H1 (cell line): ENCODE results near the gene SNED1. TPM values are rescaled to one million over a fixed set of nuclear protein-coding genes. Genes with fewer than 3 reads are reported as not detected.

Experiments used
- CTCF ChIA-PET: fragments of 300-600 bp; sonication (Branson Sonifier 250); formaldehyde crosslinking; loops from one replicate; lab custom pipeline; 2021; ENCODE audit not compliant: partially characterized antibody; lab: Charles Lee
- POLR2A ChIA-PET: fragments of 300-600 bp; sonication (Branson Sonifier 250); formaldehyde crosslinking; loops from one replicate; lab custom pipeline; 2021; ENCODE audit warnings: inconsistent platforms; ENCODE audit not compliant: partially characterized antibody; lab: Charles Lee
- DNase-seq, 2 experiments: peaks; one replicate each; pipeline versions ENCODE4 v3.0.0 to v3.0.0-alpha.2; 2010 to 2022; ENCODE audit warnings: low spot score in 2 of 2, low read depth in 1 of 2, mixed read lengths in 1 of 2
- FAIRE-seq: peaks from 2 replicates; lab custom pipeline; 2011; peaks lifted over from hg19 to GRCh38; lab: Jason Lieb, UNC
- H2AFZ ChIP-seq: 2 replicates; pipeline ENCODE4 v1.8.1; 2012; ENCODE audit warnings: low read length, inconsistent platforms
- H2AK5ac ChIP-seq: 2 replicates; pipeline ENCODE4 v1.6.1; 2013; ENCODE audit warnings: low read depth, low read length
- H2BK120ac ChIP-seq: replicated peaks from 2 replicates; pipeline ENCODE3; 2013; ENCODE audit warnings: low read depth, low read length, inconsistent platforms
- H2BK12ac ChIP-seq: 2 replicates; pipeline ENCODE4 v1.6.1; 2013; ENCODE audit warnings: low read depth, low read length
- H2BK15ac ChIP-seq: 2 replicates; pipeline ENCODE4 v1.6.1; 2013; ENCODE audit warnings: low read length
- H2BK20ac ChIP-seq: 2 replicates; pipeline ENCODE4 v1.6.1; 2013; ENCODE audit warnings: low read length
- H2BK5ac ChIP-seq: 2 replicates; pipeline ENCODE4 v1.6.1; 2013; ENCODE audit warnings: low read depth, low read length
- H3K14ac ChIP-seq: 2 replicates; pipeline ENCODE4 v1.6.1; 2013; ENCODE audit warnings: inconsistent platforms; ENCODE audit not compliant: insufficient read length
- H3K18ac ChIP-seq: 2 replicates; pipeline ENCODE4 v1.6.1; 2013; ENCODE audit warnings: low read length; ENCODE audit errors: extremely low read depth
- H3K23ac ChIP-seq: 2 replicates; pipeline ENCODE4 v1.6.1; 2013; ENCODE audit warnings: inconsistent platforms; ENCODE audit not compliant: insufficient read length
- H3K23me2 ChIP-seq: 2 replicates; pipeline ENCODE4 v1.6.1; 2013; ENCODE audit warnings: low read depth, low read length
- H3K27ac ChIP-seq: 2 replicates; pipeline ENCODE4 v1.6.1; 2011; ENCODE audit warnings: low read depth, low read length, inconsistent platforms
- H3K27me3 ChIP-seq, 4 experiments: replicated peaks in 1 of 4; 1 replicate in 1 of 4; 2 replicates in 3 of 4; pipeline versions ENCODE4 v1.6.1 to v1.8.1; 2011 to 2013; ENCODE audit warnings: low read length in 3 of 4, mild to moderate bottlenecking in 3 of 4, inconsistent platforms in 2 of 4, mixed read lengths in 2 of 4, moderate library complexity in 1 of 4; ENCODE audit not compliant: control insufficient read depth in 3 of 4, insufficient read depth in 3 of 4; ENCODE audit errors: extremely low read depth in 1 of 4
- H3K36me3 ChIP-seq, 4 experiments: 2 replicates each; pipeline versions ENCODE4 v1.6.1 to v1.8.1; 2011 to 2013; ENCODE audit warnings: mild to moderate bottlenecking in 4 of 4, low read length in 3 of 4, moderate library complexity in 2 of 4, control low read depth in 1 of 4, inconsistent platforms in 1 of 4; ENCODE audit not compliant: insufficient read depth in 4 of 4, control insufficient read depth in 2 of 4
- H3K4ac ChIP-seq: replicated peaks from 2 replicates; pipeline ENCODE3; 2013; ENCODE audit warnings: low read length, low read depth, mixed read lengths, inconsistent platforms; ENCODE audit not compliant: insufficient read length
- H3K4me1 ChIP-seq, 4 experiments: replicated peaks in 1 of 4; 1 replicate in 1 of 4; 2 replicates in 3 of 4; pipeline versions ENCODE4 v1.6.1 to v1.8.1; 2011 to 2013; ENCODE audit warnings: low read length in 3 of 4, inconsistent platforms in 2 of 4, mixed read lengths in 1 of 4; ENCODE audit not compliant: insufficient read depth in 4 of 4, control insufficient read depth in 3 of 4
- H3K4me2 ChIP-seq, 2 experiments: 2 replicates each; pipeline versions ENCODE4 v1.6.1 to v1.8.1; 2011 to 2013; ENCODE audit warnings: low read depth in 2 of 2, low read length in 2 of 2, control low read depth in 1 of 2, inconsistent platforms in 1 of 2, mild to moderate bottlenecking in 1 of 2; ENCODE audit not compliant: insufficient read depth in 1 of 2
- H3K4me3 ChIP-seq, 4 experiments: fragments of 200-600, 300-600 bp in 1 of 4; sonication (generic), shearing (Covaris generic), sonication (Bioruptor Twin) in 1 of 4; 2 replicates each; pipeline versions ENCODE4 v1.5.1 to v1.8.1; 2011 to 2016; ENCODE audit warnings: low read length in 4 of 4, low read depth in 3 of 4, control low read depth in 2 of 4, inconsistent platforms in 2 of 4, mild to moderate bottlenecking in 2 of 4, mixed read lengths in 1 of 4, moderate library complexity in 1 of 4; ENCODE audit not compliant: insufficient read depth in 2 of 4; ENCODE audit errors: extremely low read depth in 1 of 4
- H3K56ac ChIP-seq: replicated peaks from 2 replicates; pipeline ENCODE3; 2013; ENCODE audit warnings: low read depth, mild to moderate bottlenecking, mixed read lengths, low read length, inconsistent platforms; ENCODE audit not compliant: insufficient read length
- H3K79me1 ChIP-seq: 2 replicates; pipeline ENCODE4 v1.6.1; 2013; ENCODE audit warnings: low read depth, low read length, control low read depth
- H3K79me2 ChIP-seq, 2 experiments: 2 replicates each; pipeline versions ENCODE4 v1.6.1 to v1.8.1; 2012 to 2013; ENCODE audit warnings: low read length in 2 of 2, mild to moderate bottlenecking in 2 of 2, inconsistent platforms in 1 of 2; ENCODE audit not compliant: insufficient read depth in 2 of 2, control insufficient read depth in 1 of 2
- H3K9ac ChIP-seq, 4 experiments: replicated peaks in 1 of 4; 1 replicate in 1 of 4; 2 replicates in 3 of 4; pipeline versions ENCODE4 v1.6.1 to v1.8.1; 2011 to 2013; ENCODE audit warnings: low read depth in 3 of 4, low read length in 3 of 4, control low read depth in 2 of 4, mild to moderate bottlenecking in 2 of 4, moderate library complexity in 2 of 4, inconsistent platforms in 1 of 4; ENCODE audit errors: extremely low read depth in 1 of 4
- H3K9me3 ChIP-seq, 2 experiments: 2 replicates each; pipeline versions ENCODE4 v1.6.1 to v1.8.1; 2012 to 2013; ENCODE audit warnings: mild to moderate bottlenecking in 2 of 2, moderate library complexity in 2 of 2, control low read depth in 1 of 2, inconsistent platforms in 1 of 2, low read depth in 1 of 2, low read length in 1 of 2, mixed read lengths in 1 of 2; ENCODE audit not compliant: insufficient read depth in 2 of 2
- H4K20me1 ChIP-seq, 2 experiments: replicated peaks in 1 of 2; 2 replicates each; pipeline versions ENCODE3 to v1.8.1; 2011 to 2013; ENCODE audit warnings: inconsistent platforms in 2 of 2, low read length in 2 of 2, mild to moderate bottlenecking in 1 of 2; ENCODE audit not compliant: insufficient read depth in 2 of 2, control insufficient read depth in 1 of 2
- H4K5ac ChIP-seq: 2 replicates; pipeline ENCODE4 v1.6.1; 2013; ENCODE audit warnings: low read length, low read depth, mixed read lengths, inconsistent platforms; ENCODE audit not compliant: insufficient read length
- H4K8ac ChIP-seq: 2 replicates; pipeline ENCODE4 v1.8.0; 2013; ENCODE audit warnings: mild to moderate bottlenecking, moderate library complexity, low read length, inconsistent platforms; ENCODE audit not compliant: insufficient read depth; ENCODE audit errors: extremely low read depth
- H4K91ac ChIP-seq: replicated peaks from 2 replicates; pipeline ENCODE3; 2013; ENCODE audit warnings: low read length, mixed read lengths, inconsistent platforms; ENCODE audit not compliant: insufficient read length
- CHD1 ChIP-seq: IDR thresholded peaks from 2 replicates; pipeline ENCODE4 v1.6.1; 2012; ENCODE audit warnings: low read depth, low read length, improper control_type of control experiment
- CTBP2 ChIP-seq: IDR thresholded peaks from 2 replicates; pipeline ENCODE4 v1.7.0; 2011; ENCODE audit warnings: borderline replicate concordance, mild to moderate bottlenecking, moderate library complexity, mixed read lengths, low read length; ENCODE audit not compliant: insufficient read depth, insufficient read length
- GABPA ChIP-seq: IDR thresholded peaks from 2 replicates; pipeline ENCODE4 v1.6.1; 2011; ENCODE audit warnings: mild to moderate bottlenecking, low read length, moderate library complexity, borderline replicate concordance; ENCODE audit not compliant: insufficient read depth
- HDAC2 ChIP-seq, 2 experiments: fragments of 300-600 bp in 1 of 2; sonication (generic) in 1 of 2; IDR thresholded peaks; 2 replicates each; pipeline ENCODE4 v1.6.1; 2011 to 2012; ENCODE audit warnings: low read depth in 2 of 2, low read length in 2 of 2, mild to moderate bottlenecking in 2 of 2, moderate library complexity in 2 of 2, borderline replicate concordance in 1 of 2, inconsistent platforms in 1 of 2
- HDAC6 ChIP-seq: IDR thresholded peaks from one replicate; pipeline ENCODE4 v1.7.1; 2012; ENCODE audit warnings: low read depth, mild to moderate bottlenecking, inconsistent platforms, low read length, moderate library complexity
- JUN ChIP-seq: IDR thresholded peaks from 2 replicates; pipeline ENCODE4 v1.6.1; 2011; ENCODE audit warnings: low read depth, mild to moderate bottlenecking, improper control_type of control experiment, low read length
- JUND ChIP-seq: IDR thresholded peaks from 2 replicates; pipeline ENCODE4 v1.6.1; 2011; ENCODE audit warnings: mild to moderate bottlenecking, improper control_type of control experiment, low read length
- MAX ChIP-seq: IDR thresholded peaks from 2 replicates; pipeline ENCODE4 v1.6.1; 2012; ENCODE audit warnings: inconsistent platforms
- RAD21 ChIP-seq, 2 experiments: IDR thresholded peaks in 1 of 2; conservative IDR thresholded peaks in 1 of 2; 2 replicates each; pipeline ENCODE4 v1.6.1; 2011; ENCODE audit warnings: low read depth in 2 of 2, low read length in 2 of 2, improper control_type of control experiment in 1 of 2, inconsistent platforms in 1 of 2, mild to moderate bottlenecking in 1 of 2, moderate library complexity in 1 of 2
- RFX5 ChIP-seq: IDR thresholded peaks from 2 replicates; pipeline ENCODE4 v1.6.1; 2011; ENCODE audit warnings: low read depth, low read length, improper control_type of control experiment, borderline replicate concordance
- RXRA ChIP-seq: IDR thresholded peaks from 2 replicates; pipeline ENCODE4 v1.6.1; 2011; ENCODE audit warnings: low read depth, mild to moderate bottlenecking, low read length, moderate library complexity; ENCODE audit not compliant: insufficient read depth
- SIRT6 ChIP-seq: IDR thresholded peaks from one replicate; pipeline ENCODE4 v1.7.1; 2012; ENCODE audit warnings: low read length, inconsistent platforms
- TAF1 ChIP-seq: IDR thresholded peaks from 2 replicates; pipeline ENCODE4 v1.6.1; 2011; ENCODE audit warnings: mild to moderate bottlenecking, low read depth, low read length
- TEAD4 ChIP-seq: IDR thresholded peaks from 2 replicates; pipeline ENCODE4 v1.6.1; 2012; ENCODE audit warnings: low read depth, low read length, inconsistent platforms, mixed read lengths
- WGBS, 2 experiments: shearing (Covaris generic) in 1 of 2; methylation state at CpG; one replicate each; pipeline versions ENCODE4 v1.1.6 to v1.1.7; 2013 to 2015; ENCODE audit warnings: low lambda C conversion rate in 2 of 2, mixed read lengths in 2 of 2, inconsistent platforms in 1 of 2, low coverage in 1 of 2, missing lambda C conversion rate in 1 of 2; ENCODE audit not compliant: insufficient replicate concordance in 2 of 2, insufficient coverage in 1 of 2, insufficient read length in 1 of 2; ENCODE audit errors: extremely low coverage in 1 of 2, missing lambda C conversion rate in 1 of 2; 5-methylcytosine and 5-hydroxymethylcytosine counted together
- polyA plus RNA-seq, 7 experiments: library from polyadenylated mRNA; depleted of rRNA in 3 of 7; stranded (reverse) in 5 of 7; unstranded in 2 of 7; fragments of >200 nt in 5 of 7; fragments of 200-250 nt in 2 of 7; gene quantifications; 1 replicate in 5 of 7; 2 replicates in 1 of 7; 4 replicates in 1 of 7; pipeline versions ENCODE4 v1.2.1 to v1.2.3, GENCODE V29; 2011 to 2013; ENCODE audit warnings: missing spikeins in 2 of 7, mixed read lengths in 2 of 7
- total RNA-seq: library from RNA; stranded (reverse); fragmentation: NEBNext Ultra II Directional; extraction: Animal tissue kit (Norgen Biotek cat#: 25700); gene quantifications from 2 replicates; pipeline ENCODE4 v1.2.1, GENCODE V29; 2021

The SNED1 gene
- total and polyA plus RNA-seq, 2 of the 8 experiments (the other 6 are each of a cell fraction or from before 2014, with no cell fraction given): 1.9 TPM

GRCh38 chr2:241096979-241097378 lies 98.6 kb downstream of the SNED1 start:
- H3K4me1 ChIP-seq: peaks cover 0 to 12% (median 8%) of the 10 kb centered on the region in 4 experiments; a peak in 5 of 7 replicates
- peaks cover 0 to 35% of the 10 kb centered on the region in 2 experiments; a peak in 2 of 4 replicates for H3K79me2 ChIP-seq
- H2AFZ ChIP-seq: no peak overlapping the region
- H2BK12ac ChIP-seq: no peak overlapping the region
- no peak overlapping the region for H2BK5ac ChIP-seq
- H2BK120ac ChIP-seq: no peak overlapping the region
- H3K27ac ChIP-seq: no peak overlapping the region
- H3K18ac ChIP-seq: no peak overlapping the region
- H3K36me3 ChIP-seq: peaks cover 12 to 36% (median 29%) of the 10 kb centered on the region in 4 experiments
- no peak overlapping the region for H3K9ac ChIP-seq
- H3K4ac ChIP-seq: no peak overlapping the region
- DNase-seq (no peak), FAIRE-seq (no peak)
- no peak overlapping the region for H3K14ac ChIP-seq
- H2AK5ac ChIP-seq: no peak overlapping the region
- peaks cover 3% of the 10 kb centered on the region; the same call in 1 of the 2 replicates for H3K23me2 ChIP-seq
- 0 out of 2 replicates have a peak, but pooled peaks cover 6% of the 10 kb centered on the region for H3K79me1 ChIP-seq
- no peak overlapping the region for H3K23ac ChIP-seq
- no peak overlapping the region for H4K91ac ChIP-seq
- ChIA-PET CTCF (no interaction called here), POLR2A (interaction anchor here (0.7 to 1.2 kb wide), 2 partner anchors 10 to 131 kb away, joined by 3 to 4 read pairs; no protein-coding TSS in a partner anchor)
- no peak overlapping the region for H3K56ac ChIP-seq
- peaks cover 0 to 13% of the 10 kb centered on the region in 2 experiments for H4K20me1 ChIP-seq
- H3K9me3 ChIP-seq: no peaks in the 10 kb centered on the region
- no peak overlapping the region for H2BK15ac ChIP-seq
- H3K4me2 ChIP-seq: no peak overlapping the region
- H4K5ac ChIP-seq: no peak overlapping the region
- 89% methylated on average over 8 of the region's 8 CpGs; no CpG with 5 or more reads in 1 of the 2 experiments for WGBS, 2 experiments
- H3K27me3 ChIP-seq: no peaks in the 10 kb centered on the region
- no peak overlapping the region for H4K8ac ChIP-seq
- H3K4me3 ChIP-seq: no peak overlapping the region
- H2BK20ac ChIP-seq: no peak overlapping the region
- TF ChIP-seq CTBP2 (no peak), SIRT6 (no peak), TAF1 (no peak), RXRA (no peak), CHD1 (no peak), RAD21 (IDR thresholded peaks at IDR 0.05 in 1 of 2, conservative IDR thresholded peaks at IDR 0.05 in 1 of 2; ENCODE audit: low read depth in 2 of 2, low read length in 2 of 2) (no peak), RFX5 (no peak), JUND (no peak), HDAC2 (IDR thresholded peaks at IDR 0.05; ENCODE audit: borderline replicate concordance in 1 of 2, low read depth in 2 of 2, low read length in 2 of 2) (no peak), MAX (no peak), TEAD4 (no peak), HDAC6 (no peak), JUN (no peak), GABPA (no peak)
